ENCODE results near the gene NRG3.
"Not testable (repeated sequence)": the region's sequence is repeated elsewhere in the genome, so short reads cannot be mapped to it uniquely, and the experiment has no call there.

NRG3 gene

GRCh38 chr10:82284180-82284579 lies 409.2 kb downstream of the NRG3 start:
- DNase-seq (ENCODE audit: low read depth): no peak

- DNase-seq (ENCODE audit: low read depth): no peak
Measured at GRCh38 chr10:82288461-82288881, 413.5 kb downstream of the NRG3 start.

DNA sequence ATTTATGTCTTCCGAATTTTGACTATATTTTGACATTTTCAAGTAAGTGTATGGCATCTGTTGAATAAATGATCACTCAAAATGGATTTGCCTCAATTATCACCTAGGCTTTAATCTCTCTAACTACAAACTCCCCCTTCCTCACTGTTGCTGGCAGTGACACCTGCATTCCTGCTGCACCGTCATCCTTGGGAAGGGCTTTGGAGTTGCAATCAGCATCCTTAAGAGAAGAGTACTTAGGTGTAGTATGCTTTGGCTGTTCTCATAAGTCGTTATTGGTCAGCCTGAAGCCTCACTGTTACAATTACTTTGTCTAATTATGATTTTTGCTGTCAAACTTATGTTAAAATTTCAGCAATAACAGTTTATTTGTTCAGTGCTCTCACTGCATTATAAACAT lies 415.0 kb downstream of the NRG3 start:
- DNase-seq (ENCODE audit: low read depth): no peak

- no peak for DNase-seq (ENCODE audit: low read depth)
Measured at GRCh38 chr10:82294874-82295378, 419.9 kb downstream of the NRG3 start.

GRCh38 chr10:82308641-82309040 lies 433.6 kb downstream of the NRG3 start:
- DNase-seq (ENCODE audit: low read depth): no peak

GRCh38 chr10:82310839-82311238 lies 435.8 kb downstream of the NRG3 start:
- no peak for DNase-seq (ENCODE audit: low read depth)

DNA sequence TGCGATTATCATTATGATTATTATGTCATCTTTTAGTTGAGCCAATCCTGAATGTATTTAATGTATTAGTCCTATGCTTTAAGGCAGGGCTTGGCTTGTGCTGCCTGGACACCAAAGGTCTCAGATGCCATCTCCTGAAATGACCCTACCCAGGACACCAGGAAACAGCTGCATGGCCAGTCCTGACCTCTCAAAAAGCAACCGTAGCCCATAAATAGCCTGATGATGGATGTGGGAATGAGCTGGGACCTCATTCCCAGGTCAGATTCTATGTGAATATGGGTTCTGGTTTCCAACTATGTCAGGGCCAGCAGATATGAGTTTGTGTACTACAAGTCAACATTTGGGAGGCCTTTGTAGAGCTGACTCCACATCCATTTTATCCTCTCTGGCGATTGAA lies 438.4 kb downstream of the NRG3 start:
- DNase-seq (ENCODE audit: low read depth): no peak

- DNase-seq (ENCODE audit: low read depth): no peak
Measured at GRCh38 chr10:82318534-82318933, 443.5 kb downstream of the NRG3 start.

DNA sequence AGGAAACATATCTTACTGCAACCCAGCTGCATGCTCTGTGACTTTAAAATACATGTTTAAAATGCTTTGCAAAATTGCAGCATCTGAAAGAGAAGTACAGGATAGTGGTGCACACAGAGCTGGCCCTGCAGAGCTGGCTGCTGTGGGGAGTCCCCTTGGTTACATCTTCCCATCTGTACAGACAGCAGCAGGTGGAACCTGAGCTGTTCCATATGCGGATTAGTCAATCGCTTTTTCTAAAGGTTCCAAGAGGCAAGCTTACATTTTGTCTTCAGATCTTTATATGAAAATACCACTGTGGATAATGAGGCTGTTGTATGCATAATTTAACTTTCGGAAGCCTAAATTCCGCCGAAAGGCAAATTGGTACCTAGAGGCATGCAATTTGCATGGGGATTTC lies 444.1 kb downstream of the NRG3 start:
- no peak for DNase-seq (ENCODE audit: low read depth)

- DNase-seq (ENCODE audit: low read depth): no peak
Measured at GRCh38 chr10:82319562-82319961, 444.6 kb downstream of the NRG3 start.

DNA sequence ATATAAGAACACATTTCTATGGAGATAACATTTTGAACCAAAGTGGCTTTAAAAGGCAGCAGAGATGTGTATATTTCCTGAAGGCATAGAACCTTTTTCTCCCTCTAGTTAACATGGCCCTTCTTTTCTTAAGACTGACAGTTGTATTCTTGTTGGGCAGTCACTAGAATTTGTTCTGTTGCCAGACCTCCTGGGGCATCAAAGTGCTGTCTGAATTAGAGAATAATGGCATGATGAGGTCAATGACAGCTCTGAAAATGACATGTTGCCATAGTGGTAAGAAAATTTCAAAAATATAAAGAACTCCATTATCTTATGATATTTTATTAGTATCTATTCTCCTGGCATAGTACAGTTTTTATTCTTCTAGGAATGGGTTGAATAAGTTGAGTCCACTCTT lies 446.7 kb downstream of the NRG3 start:
- no peak for DNase-seq (ENCODE audit: low read depth)

- DNase-seq (ENCODE audit: low read depth): no peak
Measured at GRCh38 chr10:82331716-82332115, 456.7 kb downstream of the NRG3 start.

- no peak for DNase-seq (ENCODE audit: low read depth)
Measured at GRCh38 chr10:82335831-82336230, 460.8 kb downstream of the NRG3 start.

DNA sequence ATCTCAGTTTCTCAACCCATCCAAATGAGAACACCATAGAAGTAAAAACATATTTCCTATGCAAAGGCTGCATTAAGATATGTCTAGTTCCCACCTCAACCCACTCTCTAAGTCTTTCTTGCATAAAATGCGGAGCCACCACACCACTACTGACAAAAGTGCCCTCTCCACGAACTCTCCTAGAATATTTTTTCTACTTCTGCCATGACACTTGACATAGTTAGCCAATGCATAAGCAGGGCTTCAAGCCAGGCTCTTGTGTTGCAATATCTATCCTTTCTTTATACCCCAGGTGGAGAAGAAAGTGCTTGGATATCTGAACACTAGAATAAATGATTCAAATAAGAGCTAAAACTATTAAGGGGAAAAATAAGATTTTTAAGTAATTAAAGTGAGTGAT lies 465.2 kb downstream of the NRG3 start:
- DNase-seq (ENCODE audit: low read depth): no peak

DNA sequence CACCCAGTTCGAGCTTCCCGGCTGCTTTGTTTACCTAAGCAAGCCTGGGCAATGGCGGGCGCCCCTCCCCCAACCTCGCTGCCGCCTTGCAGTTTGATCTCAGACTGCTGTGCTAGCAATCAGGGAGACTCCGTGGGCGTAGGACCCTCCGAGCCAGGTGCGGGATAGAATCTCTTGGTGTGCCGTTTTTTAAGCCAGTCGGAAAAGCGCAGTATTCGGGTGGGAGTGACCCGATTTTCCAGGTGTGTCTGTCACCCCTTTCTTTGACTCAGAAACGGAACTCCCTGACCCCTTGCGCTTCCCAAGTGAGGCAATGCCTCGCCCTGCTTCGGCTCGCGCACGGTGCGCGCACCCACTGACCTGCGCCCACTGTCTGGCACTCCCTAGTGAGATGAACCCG lies 474.6 kb downstream of the NRG3 start:
- DNase-seq (ENCODE audit: low read depth): not testable (repeated sequence)

GRCh38 chr10:82353381-82353780 lies 478.4 kb downstream of the NRG3 start:
- DNase-seq (ENCODE audit: low read depth): no peak

- no peak for DNase-seq (ENCODE audit: low read depth)
Measured at GRCh38 chr10:82358486-82359099, 483.6 kb downstream of the NRG3 start.

- DNase-seq (ENCODE audit: low read depth): no peak
Measured at GRCh38 chr10:82361256-82361655, 486.3 kb downstream of the NRG3 start.

DNA sequence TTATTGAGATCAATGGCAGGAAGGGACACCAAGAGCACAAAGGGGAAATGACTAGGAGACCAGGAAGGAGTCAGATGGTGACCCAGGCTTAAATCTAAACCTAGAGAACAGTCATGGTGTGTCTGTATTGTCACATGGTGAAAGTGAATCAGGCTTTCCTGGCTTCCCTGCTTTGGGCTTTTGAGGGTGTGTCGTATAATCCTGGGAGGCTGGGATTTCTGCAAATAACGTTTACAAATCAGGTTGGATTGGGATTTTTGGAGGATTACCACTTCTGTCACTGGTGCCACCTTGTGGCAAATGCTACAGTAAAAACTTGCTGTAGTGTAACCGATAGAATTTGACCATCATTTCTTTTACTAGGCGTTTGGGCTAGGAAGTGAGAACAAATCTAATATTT lies 502.6 kb downstream of the NRG3 start:
- no peak for DNase-seq (ENCODE audit: low read depth)

DNA sequence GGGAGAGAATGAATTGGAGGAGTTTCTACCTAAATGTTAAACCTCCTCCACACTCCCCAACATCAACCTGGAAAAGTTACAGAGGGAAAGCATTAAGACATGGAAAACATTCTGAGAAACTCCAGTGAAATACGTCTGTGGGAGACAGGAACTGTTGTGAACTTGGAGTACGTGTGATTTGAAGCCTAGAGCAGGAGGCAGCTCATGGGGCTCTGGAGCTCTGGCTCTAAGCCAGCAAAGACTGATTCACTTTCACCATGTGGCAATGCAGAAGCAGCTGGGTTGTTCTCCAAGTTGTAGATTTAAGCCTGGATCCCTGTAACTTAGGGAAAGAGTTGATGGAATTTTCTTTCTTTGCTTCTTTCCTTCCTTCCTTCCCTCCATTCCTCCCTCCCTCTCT lies 503.2 kb downstream of the NRG3 start:
- DNase-seq (ENCODE audit: low read depth): no peak

GRCh38 chr10:82383350-82383749 lies 508.4 kb downstream of the NRG3 start:
- DNase-seq (ENCODE audit: low read depth): no peak

DNA sequence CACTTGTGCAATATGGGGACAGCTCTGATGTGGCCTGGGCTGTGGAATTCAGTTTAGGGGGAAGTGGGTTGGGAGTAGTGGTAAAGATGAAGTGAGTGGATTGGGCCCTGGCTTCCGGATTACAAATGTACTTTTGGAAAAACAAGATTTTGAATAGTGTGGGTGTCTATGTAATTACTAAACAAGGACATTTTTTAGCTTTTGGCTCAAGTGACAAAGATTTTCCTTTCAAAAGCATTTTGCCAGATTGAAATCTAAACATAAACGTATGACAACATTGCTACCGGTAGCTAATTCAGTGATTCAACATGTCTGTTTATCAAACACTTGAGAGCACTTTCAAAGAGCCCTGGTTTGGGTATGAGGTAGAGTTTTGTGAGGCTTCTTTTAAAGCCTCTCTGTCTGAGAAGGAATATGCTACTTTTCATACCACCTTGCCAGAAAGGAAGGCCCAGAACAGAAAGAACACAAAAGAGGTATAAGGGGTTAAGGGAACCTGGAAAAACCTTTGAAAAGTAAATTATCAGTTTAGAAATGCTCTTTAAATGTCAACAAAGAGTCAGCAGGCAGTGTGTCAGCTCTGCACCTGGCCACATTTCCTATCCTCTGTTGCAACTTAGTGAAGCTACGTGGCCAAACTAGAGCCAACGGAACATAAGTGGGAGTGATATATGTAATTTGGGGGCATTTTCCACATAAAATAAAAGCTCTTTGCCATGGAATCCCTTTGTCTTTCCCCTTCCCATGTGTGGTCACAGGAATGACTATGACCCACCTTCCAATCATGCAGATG lies 516.1 kb downstream of the NRG3 start:
- DNase-seq (ENCODE audit: low read depth): no peak

DNA sequence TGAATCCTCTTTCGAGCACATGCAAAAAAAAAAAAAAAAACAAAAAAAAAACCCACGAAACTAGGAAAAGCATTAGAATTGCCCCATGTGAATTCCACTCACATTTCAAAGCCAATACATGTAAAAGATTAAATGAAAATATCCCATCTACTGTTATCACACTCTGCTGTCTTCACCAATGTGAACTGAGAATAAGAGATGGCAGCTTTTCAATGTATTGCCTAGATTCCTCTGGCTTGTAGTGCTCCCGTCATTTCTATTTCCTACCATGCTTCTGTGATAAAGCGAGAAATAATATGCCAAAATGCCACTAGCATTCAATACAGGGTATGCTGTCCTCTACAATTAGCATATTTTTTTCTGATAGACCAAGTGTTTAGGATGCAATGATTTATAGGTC lies 517.0 kb downstream of the NRG3 start:
- DNase-seq (ENCODE audit: low read depth): no peak

DNA sequence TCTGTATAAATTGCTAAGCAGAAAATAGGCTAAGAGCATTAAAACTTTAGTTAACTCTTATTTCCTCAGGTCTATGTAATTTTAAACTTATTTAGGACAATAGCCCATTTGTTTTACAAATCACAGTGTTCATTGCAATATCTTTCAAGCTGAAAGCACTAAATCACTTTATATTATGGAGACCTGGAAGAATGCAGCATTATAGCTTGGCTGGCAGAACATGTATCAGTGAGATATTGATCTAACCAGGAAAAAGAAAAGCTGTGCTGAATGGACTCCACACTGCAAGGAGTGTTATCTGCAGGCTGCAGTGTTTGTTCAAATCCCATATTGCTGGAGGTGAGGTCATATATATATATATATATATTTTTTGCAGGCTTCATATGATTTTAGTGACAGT lies 517.5 kb downstream of the NRG3 start:
- no peak for DNase-seq (ENCODE audit: low read depth)
